Stimulated activated naive CD8-positive, alpha-beta T cell treated with anti-CD3 and anti-CD28 coated beads, Interleukin-15, amount 100 ng/mL, for 72 hours (primary cell): ENCODE measurements around the gene CCDC40.
"Not testable (repeated sequence)": the region's sequence is repeated elsewhere in the genome, so short reads cannot be mapped to it uniquely, and the experiment has no call there.

Experiments
- ATAC-seq: fragments of 150-1000 bp; cut with Tn5 transposase; 2 replicates; pipeline ENCODE4 v1.10.0; 2021; ENCODE audit warnings: mild to moderate bottlenecking, moderate library complexity
- DNase-seq, 2 donors: peaks; one replicate each; pipeline ENCODE4 v3.0.0; 2021 to 2022
- H3K27ac Mint-ChIP-seq, 2 donors: one replicate each; pipeline ENCODE4 v1.8.0; 2022; ENCODE audit warnings: mild to moderate bottlenecking in 2 of 2, mixed read lengths in 2 of 2, moderate library complexity in 2 of 2
- H3K27me3 Mint-ChIP-seq: one replicate; pipeline ENCODE4 v1.8.0; 2022; ENCODE audit warnings: mixed read lengths
- H3K4me1 Mint-ChIP-seq: one replicate; pipeline ENCODE4 v1.8.0; 2022; ENCODE audit warnings: mild to moderate bottlenecking, mixed read lengths
- H3K4me3 Mint-ChIP-seq, 2 donors: one replicate each; pipeline ENCODE4 v1.8.0; 2022; ENCODE audit warnings: mild to moderate bottlenecking in 2 of 2, mixed read lengths in 2 of 2, moderate library complexity in 1 of 2
- H3K9me3 Mint-ChIP-seq, 2 donors: one replicate each; pipeline ENCODE4 v1.8.0; 2022; ENCODE audit warnings: mixed read lengths in 2 of 2

Gene CCDC40

GRCh38 chr17:80035937-80036714 lies at the start of gene CCDC40:
TSS of gene CCDC40 (plus strand) at chr17:80036642. CDS start at chr17:80036663, 21 bp downstream.
- ATAC-seq (peak; percentile 88), DNase-seq (peak; percentile 73 to 77)
- Mint-ChIP-seq H3K4me3 (peak within 1 kb of the TSS; percentile 82 to 97), H3K4me1 (peaks cover 19% of the 10 kb centered on the region), H3K9me3 (no peaks in the 10 kb centered on the region), H3K27ac (peak within 1 kb of the TSS; percentile 86 to 94), H3K27me3 (peaks cover 28% of the 10 kb centered on the region)

GRCh38 chr17:79987187-79987934 lies 49.1 kb upstream of the CCDC40 start:
- ATAC-seq (no peak), DNase-seq (no peak)
- H3K27me3 Mint-ChIP-seq = no peaks in the 10 kb centered on the region
- peaks cover 39% of the 10 kb centered on the region for H3K4me1 Mint-ChIP-seq
- no peaks in the 10 kb centered on the region for H3K9me3 Mint-ChIP-seq
- H3K27ac Mint-ChIP-seq = peak overlapping the region in 1 of 2 donors; percentile 12
- H3K4me3 Mint-ChIP-seq = no peak overlapping the region

GRCh38 chr17:79987935-79988184 lies 48.6 kb upstream of the CCDC40 start:
- DNase-seq (no peak), ATAC-seq (no peak)
- peak overlapping the region in 1 of 2 donors; percentile 25 for H3K4me3 Mint-ChIP-seq
- no peaks in the 10 kb centered on the region for H3K27me3 Mint-ChIP-seq
- no peaks in the 10 kb centered on the region for H3K9me3 Mint-ChIP-seq
- H3K4me1 Mint-ChIP-seq = peaks cover 44% of the 10 kb centered on the region
- no peak overlapping the region for H3K27ac Mint-ChIP-seq

- Mint-ChIP-seq H3K4me1 (peaks cover 49% of the 10 kb centered on the region), H3K27me3 (no peaks in the 10 kb centered on the region), H3K9me3 (no peaks in the 10 kb centered on the region), H3K4me3 (peak overlapping the region in 1 of 2 donors; percentile 25), H3K27ac (peak overlapping the region in 1 of 2 donors; percentile 1)
- ATAC-seq (peak; percentile 11), DNase-seq (peak in 1 of 2 donors; percentile 60)
These were observed 48.1 kb upstream of the CCDC40 start for GRCh38 chr17:79988185-79988971.

GRCh38 chr17:79989106-79989835 lies 47.2 kb upstream of the CCDC40 start:
- H3K4me1 Mint-ChIP-seq = peaks cover 58% of the 10 kb centered on the region
- H3K4me3 Mint-ChIP-seq = no peak overlapping the region
- DNase-seq (no peak), ATAC-seq (no peak)
- no peaks in the 10 kb centered on the region for H3K9me3 Mint-ChIP-seq
- no peaks in the 10 kb centered on the region for H3K27me3 Mint-ChIP-seq
- H3K27ac Mint-ChIP-seq = peak overlapping the region in 1 of 2 donors; percentile 46

- no peak for ATAC-seq
- Mint-ChIP-seq H3K9me3 (no peaks in the 10 kb centered on the region), H3K4me1 (peaks cover 62% of the 10 kb centered on the region), H3K4me3 (no peak overlapping the region), H3K27me3 (no peaks in the 10 kb centered on the region), H3K27ac (no peak overlapping the region)
- DNase-seq = no peak
These were observed 46.3 kb upstream of the CCDC40 start for GRCh38 chr17:79990051-79990592.

GRCh38 chr17:79990704-79991103 lies 45.7 kb upstream of the CCDC40 start:
- H3K4me3 Mint-ChIP-seq = peak overlapping the region; percentile 75 to 96
- H3K27me3 Mint-ChIP-seq = no peaks in the 10 kb centered on the region
- DNase-seq = no peak
- no peak for ATAC-seq
- no peak overlapping the region for H3K27ac Mint-ChIP-seq
- peaks cover 68% of the 10 kb centered on the region for H3K4me1 Mint-ChIP-seq
- no peaks in the 10 kb centered on the region for H3K9me3 Mint-ChIP-seq

- peaks cover 74% of the 10 kb centered on the region for H3K4me1 Mint-ChIP-seq
- DNase-seq (peak; percentile 79 to 91), ATAC-seq (peak; percentile 78)
- peak overlapping the region in 1 of 2 donors; percentile 96 for H3K27ac Mint-ChIP-seq
- H3K27me3 Mint-ChIP-seq = no peaks in the 10 kb centered on the region
- H3K4me3 Mint-ChIP-seq = peak overlapping the region; percentile 96 to 98
- peaks cover 0 to 3% of the 10 kb centered on the region in 2 donors for H3K9me3 Mint-ChIP-seq
These were observed 45.1 kb upstream of the CCDC40 start for GRCh38 chr17:79991140-79991923.

- peak overlapping the region; percentile 96 to 99 for H3K27ac Mint-ChIP-seq
- no peaks in the 10 kb centered on the region for H3K27me3 Mint-ChIP-seq
- peaks cover 82% of the 10 kb centered on the region for H3K4me1 Mint-ChIP-seq
- peaks cover 0 to 4% of the 10 kb centered on the region in 2 donors for H3K9me3 Mint-ChIP-seq
- DNase-seq (peak in 1 of 2 donors; percentile 61), ATAC-seq (peak; percentile 13)
- peak overlapping the region; percentile 96 to 98 for H3K4me3 Mint-ChIP-seq
These were observed 44.4 kb upstream of the CCDC40 start for GRCh38 chr17:79991924-79992648.

- peaks cover 84% of the 10 kb centered on the region for H3K4me1 Mint-ChIP-seq
- no peaks in the 10 kb centered on the region for H3K27me3 Mint-ChIP-seq
- peak; percentile 27 to 48 for DNase-seq
- peaks cover 0 to 4% of the 10 kb centered on the region in 2 donors for H3K9me3 Mint-ChIP-seq
- no peak for ATAC-seq
- peak overlapping the region; percentile 96 to 98 for H3K4me3 Mint-ChIP-seq
- H3K27ac Mint-ChIP-seq = peak overlapping the region; percentile 96 to 99
These were observed 43.6 kb upstream of the CCDC40 start for GRCh38 chr17:79992649-79993389.

- H3K4me3 Mint-ChIP-seq = peak overlapping the region; percentile 96 to 98
- peak; percentile 74 for ATAC-seq
- H3K27ac Mint-ChIP-seq = peak overlapping the region; percentile 96 to 99
These were observed 42.8 kb upstream of the CCDC40 start for GRCh38 chr17:79993390-79994227.

GRCh38 chr17:79994228-79994569 lies 42.2 kb upstream of the CCDC40 start:
- not testable (repeated sequence) for DNase-seq, H3K9me3 Mint-ChIP-seq, H3K27me3 Mint-ChIP-seq, ATAC-seq
- Mint-ChIP-seq H3K27ac (peak overlapping the region; percentile 96 to 99), H3K4me3 (peak overlapping the region; percentile 96 to 98), H3K4me1 (peaks cover 81% of the 10 kb centered on the region)

More at GRCh38 chr17:79993390-79994227, 42.8 kb upstream of the CCDC40 start:
- DNase-seq = peak; percentile 75 to 95
- H3K27me3 Mint-ChIP-seq = no peaks in the 10 kb centered on the region
- peaks cover 84% of the 10 kb centered on the region for H3K4me1 Mint-ChIP-seq
- peaks cover 0 to 4% of the 10 kb centered on the region in 2 donors for H3K9me3 Mint-ChIP-seq
